Activated T-helper 1 cell treated with Interleukin-2 at 50 U/mL for 16 hours (primary cell): ENCODE measurements around the gene USF3.

Experiments
- DNase-seq: peaks from one replicate; pipeline ENCODE4 v3.0.0-alpha.2; 2020; ENCODE audit warnings: low read depth

The USF3 gene

DNA sequence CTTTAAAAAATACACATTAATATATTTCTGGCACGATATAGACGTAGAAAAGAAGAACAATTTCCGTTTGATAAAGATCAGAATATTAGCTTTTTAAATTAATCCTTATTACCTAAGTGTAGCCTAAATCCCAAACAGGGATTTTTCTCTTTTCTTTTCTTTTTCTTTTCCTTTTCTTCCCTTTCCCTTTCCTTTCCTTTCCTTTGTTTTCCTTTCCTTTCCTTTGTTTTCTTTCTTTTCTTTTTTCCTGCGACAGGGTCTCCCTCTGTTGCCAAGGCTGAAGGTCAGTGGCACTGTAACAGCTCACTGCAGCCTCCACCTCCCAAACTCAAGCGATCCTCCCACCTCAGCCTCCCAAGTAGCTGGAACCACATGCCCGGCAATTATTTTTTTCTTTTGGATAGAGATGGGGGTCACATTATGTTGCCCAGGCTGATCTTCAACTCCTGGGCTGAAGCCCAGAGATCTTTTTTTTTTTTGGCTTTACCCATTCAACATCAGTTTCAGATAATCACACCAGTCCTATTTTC is 1.8 kb upstream of the USF3 start:
- DNase-seq: no peak

- no peak for DNase-seq
These were observed 1.2 kb upstream of the USF3 start for GRCh38 chr3:113697500-113698090.

GRCh38 chr3:113696658-113697499 is 437 bp upstream of the USF3 start:
- DNase-seq: peak; percentile 98

GRCh38 chr3:113695431-113695785 is 1.0 kb downstream of the USF3 start:
- no peak for DNase-seq

DNA sequence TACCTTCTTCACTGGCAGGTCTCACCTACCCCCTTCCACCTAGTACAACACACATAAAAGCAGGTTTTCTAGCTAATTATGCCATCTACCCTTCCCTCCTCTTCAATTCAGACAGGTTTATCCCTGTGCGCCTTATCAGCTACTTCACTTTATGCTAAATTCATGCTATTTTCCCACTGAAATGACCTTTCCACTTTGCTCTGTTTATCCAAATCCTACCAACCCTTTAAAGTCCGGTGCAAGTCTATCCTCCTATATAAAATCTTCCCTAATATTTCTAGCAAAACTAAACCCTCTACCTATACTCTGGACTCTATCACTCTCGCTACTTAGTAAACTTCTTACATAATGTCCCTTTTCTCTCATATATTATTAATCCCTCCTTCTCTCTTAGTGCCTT is 6.0 kb downstream of the USF3 start:
- no peak for DNase-seq

- no peak for DNase-seq
These were observed 10.3 kb downstream of the USF3 start for GRCh38 chr3:113685956-113686721.

DNA sequence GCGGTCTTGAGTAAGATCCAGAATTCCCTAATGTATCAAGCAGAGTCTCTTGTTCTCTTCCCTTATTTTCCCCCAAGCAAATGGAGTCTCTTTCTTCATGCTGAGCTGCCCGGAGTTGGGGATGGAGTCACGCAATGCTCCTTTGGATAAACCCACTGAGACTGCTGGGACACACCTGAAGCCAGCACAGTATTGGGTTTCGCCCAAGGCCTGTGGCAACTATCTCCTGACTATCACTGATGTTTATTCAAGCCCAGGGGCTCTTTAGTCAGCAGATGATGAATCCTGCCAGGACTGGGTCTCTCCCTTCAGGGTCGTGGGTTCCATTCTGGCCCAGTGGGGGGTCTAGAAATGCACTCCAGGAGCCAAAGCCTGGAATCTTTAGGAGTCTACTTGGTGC is 11.3 kb downstream of the USF3 start:
- no peak for DNase-seq

DNA sequence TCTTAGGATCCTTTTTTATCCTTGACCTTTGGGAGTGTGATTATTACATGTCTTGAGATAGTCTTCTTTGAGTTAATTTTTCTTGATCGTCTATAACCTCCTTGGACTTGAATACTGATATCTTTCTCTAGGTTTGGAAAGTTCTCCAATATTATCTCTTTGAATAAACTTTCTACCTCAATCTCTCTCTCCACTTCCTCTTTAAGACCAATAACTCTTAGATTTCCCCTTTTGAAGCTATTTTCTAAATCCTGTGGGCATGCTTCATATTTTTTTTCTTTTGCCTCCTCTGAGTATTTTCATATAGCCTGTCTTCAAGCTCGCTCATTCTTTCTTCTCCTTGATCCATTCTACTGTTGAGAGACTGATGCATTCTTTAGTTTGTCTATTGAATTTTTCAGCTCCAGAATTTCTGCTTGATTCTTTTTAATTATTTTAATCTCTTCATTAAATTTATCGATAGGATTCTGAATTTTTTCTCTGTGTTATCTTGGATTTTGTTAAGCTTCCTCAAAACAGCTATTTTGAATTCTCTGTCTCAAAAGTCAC is 12.1 kb downstream of the USF3 start:
- DNase-seq: no peak

- no peak for DNase-seq
These were observed 17.7 kb downstream of the USF3 start for GRCh38 chr3:113678773-113679172.

- DNase-seq: no peak
These were observed 18.7 kb downstream of the USF3 start for GRCh38 chr3:113677737-113678136.

GRCh38 chr3:113676261-113676660 is 20.2 kb downstream of the USF3 start:
- DNase-seq: no peak

- no peak for DNase-seq
These were observed 22.8 kb downstream of the USF3 start for GRCh38 chr3:113673593-113673992.

DNA sequence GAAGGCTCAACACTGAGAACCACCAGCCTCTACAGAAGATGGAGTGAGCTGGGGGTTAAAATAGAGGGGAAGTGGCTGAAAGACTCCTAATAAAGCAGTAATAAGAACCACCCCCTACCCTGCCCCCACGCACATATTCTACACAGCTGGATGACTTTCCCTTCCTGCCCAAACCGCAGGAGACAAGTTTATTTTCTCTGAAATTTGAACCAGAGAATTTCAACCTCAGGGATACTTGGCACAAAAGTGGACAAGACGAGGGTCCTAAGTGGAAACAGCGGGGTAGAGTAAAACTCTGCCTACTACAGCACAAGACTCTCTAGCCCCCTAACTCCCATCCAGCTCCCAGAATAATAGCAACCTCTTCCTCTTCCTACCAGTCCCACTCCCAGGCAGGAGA is 28.4 kb downstream of the USF3 start:
- DNase-seq: no peak

DNA sequence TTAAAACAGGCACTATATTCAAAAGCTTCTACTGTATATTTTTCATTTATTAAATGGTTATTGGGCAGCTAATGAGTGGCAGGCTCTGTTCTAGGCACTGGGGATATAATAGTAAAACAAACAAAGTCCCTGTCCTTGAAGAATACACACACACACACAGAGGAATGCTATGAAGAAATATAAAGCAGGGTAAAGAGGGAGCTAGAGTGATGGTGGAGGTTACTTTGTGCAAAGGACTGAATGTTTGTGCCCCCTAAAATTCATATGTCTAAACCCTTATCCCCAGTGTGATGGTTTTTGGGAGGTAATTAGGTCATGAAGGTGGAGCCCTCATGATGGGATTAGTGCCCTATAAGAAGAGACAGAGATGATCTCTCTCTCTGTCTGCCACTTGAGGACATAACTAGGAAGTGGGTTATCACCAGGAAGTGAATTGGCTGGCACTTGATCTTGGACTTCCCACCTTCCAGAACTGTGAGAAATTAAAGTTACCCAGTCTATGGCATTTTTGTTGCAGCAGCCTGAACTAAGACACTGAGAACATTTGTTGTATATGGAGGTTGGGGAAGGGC is 31.8 kb downstream of the USF3 start:
- DNase-seq: no peak

GRCh38 chr3:113663761-113664160 is 32.7 kb downstream of the USF3 start:
- DNase-seq: no peak

- no peak for DNase-seq
These were observed 33.1 kb downstream of the USF3 start for GRCh38 chr3:113663324-113663750.

GRCh38 chr3:113662824-113663223 is 33.6 kb downstream of the USF3 start:
- DNase-seq: no peak

DNA sequence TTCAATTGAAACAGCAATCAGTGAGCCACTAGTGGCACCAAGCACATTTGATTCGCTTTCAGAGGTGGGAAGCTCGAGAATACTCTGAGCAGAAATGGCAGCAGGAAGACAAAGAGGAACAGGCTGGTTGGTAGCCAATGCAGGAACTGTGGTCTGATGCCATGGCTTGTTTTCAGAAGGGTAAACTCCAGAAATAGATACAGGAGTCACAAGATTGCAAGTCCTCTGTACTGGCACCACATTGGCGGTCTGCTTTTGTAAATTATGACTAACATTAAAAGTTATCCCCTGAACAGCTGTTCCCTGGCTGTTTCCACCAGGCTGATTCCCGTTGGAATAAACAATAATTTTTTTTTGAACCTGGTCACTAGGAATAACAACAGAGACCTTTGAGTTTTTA is 35.5 kb downstream of the USF3 start:
- no peak for DNase-seq

DNA sequence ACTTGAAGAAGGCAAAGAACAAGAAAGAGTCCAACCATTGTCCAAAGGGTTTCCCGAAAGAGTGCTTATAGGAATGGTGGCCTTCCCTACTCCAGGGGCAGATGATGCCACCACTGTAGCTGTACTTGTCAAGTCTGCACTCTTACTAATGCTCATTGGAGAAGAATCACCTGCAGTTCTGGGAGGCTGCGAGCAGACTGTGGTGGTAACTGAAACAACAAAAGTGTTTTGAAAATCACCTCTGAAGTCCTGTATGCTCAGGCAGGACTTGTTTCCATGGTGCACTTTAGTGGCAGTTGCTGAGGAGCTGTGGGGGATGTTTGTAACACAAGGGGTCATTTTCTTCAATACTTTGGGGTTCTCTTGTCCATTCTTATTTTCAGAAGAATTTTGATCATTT is 36.0 kb downstream of the USF3 start:
- DNase-seq: no peak

- no peak for DNase-seq
These were observed 36.4 kb downstream of the USF3 start for GRCh38 chr3:113659996-113660395.

DNA sequence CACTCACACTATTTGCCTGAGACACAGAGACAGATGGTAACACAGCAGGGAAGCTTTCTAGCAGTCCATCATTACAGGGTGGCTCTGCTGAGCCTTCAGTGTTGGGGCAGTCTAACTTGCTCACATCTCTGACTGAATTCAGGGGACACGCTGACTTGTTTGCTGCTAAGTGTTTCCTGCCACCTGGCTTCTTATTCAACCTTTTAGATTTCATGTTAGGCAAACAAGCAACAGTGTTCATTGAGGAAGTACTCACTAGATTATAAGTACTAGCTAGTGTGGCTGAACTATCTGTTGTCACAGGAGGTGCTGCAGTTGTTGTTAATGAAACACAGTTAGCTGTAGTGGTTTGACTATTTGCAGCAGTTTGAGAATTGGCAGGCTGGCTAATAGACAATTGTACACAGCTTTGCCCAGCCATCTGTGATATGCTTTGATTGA is 37.3 kb downstream of the USF3 start:
- DNase-seq: no peak

DNA sequence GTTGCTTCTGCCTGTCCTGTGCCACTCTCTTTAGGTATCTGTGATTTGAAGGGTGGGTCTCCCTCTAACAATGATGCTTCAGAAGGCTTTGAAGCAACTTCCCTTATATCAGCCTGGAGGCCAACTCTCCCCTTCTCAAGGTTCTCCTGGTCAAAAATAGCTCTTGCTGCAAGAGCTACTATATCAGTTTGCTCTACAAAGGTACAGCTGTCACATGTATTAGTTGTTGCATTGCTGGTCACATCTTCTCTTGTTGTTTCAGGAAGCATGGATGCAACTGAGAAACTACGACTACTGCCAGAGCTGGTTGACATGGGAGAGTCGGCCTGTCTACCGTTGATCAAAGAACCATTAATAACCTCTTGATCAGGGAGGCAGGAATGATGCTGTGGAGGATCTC is 38.3 kb downstream of the USF3 start:
- no peak for DNase-seq
